Erythroblast (primary cell): ENCODE results near the gene CPE.

ENCODE experiments used
- GATA1 ChIP-seq: IDR thresholded peaks from 2 replicates; pipeline ENCODE4 v1.6.1; 2011; ENCODE audit warnings: low read depth, mild to moderate bottlenecking, control low read depth, low read length, moderate library complexity
- POLR2A ChIP-seq: IDR thresholded peaks from 2 replicates; pipeline ENCODE4 v1.6.1; 2011; ENCODE audit warnings: mild to moderate bottlenecking, low read length

DNA sequence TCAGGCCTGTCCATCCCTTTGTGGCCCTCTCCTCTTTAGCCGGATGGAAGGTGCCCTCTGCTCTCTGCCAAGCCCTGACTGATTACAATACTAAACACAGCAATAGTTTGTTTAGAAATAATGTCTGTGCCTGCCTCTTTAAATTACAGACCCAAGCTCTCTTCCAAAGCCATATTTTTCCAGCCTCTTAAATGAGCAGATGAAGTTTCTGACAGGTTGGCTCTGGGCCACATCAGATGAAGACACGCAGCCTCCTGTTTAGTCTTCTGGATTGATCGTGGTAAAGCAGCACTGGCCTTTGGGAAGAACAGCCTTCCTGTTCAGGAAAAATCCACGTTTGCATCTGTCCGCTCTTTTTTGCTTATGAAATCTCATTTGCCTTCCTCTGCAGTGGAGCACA lies 133.6 kb downstream of the CPE start:
- no peak for TF ChIP-seq POLR2A
- TF ChIP-seq GATA1: no peak
